ENCODE results near the gene RABGGTA. TPM values are rescaled to one million over a fixed set of nuclear protein-coding genes. Genes with fewer than 3 reads are reported as not detected.

Gene RABGGTA
- total RNA-seq, 1 donor from 2014 or later = 55.3 TPM

- intact Hi-C loops (cut with micrococcal nuclease) = no loop called here
Measured at GRCh38 chr14:24280797-24281460, 9.5 kb upstream of the RABGGTA start.

DNA sequence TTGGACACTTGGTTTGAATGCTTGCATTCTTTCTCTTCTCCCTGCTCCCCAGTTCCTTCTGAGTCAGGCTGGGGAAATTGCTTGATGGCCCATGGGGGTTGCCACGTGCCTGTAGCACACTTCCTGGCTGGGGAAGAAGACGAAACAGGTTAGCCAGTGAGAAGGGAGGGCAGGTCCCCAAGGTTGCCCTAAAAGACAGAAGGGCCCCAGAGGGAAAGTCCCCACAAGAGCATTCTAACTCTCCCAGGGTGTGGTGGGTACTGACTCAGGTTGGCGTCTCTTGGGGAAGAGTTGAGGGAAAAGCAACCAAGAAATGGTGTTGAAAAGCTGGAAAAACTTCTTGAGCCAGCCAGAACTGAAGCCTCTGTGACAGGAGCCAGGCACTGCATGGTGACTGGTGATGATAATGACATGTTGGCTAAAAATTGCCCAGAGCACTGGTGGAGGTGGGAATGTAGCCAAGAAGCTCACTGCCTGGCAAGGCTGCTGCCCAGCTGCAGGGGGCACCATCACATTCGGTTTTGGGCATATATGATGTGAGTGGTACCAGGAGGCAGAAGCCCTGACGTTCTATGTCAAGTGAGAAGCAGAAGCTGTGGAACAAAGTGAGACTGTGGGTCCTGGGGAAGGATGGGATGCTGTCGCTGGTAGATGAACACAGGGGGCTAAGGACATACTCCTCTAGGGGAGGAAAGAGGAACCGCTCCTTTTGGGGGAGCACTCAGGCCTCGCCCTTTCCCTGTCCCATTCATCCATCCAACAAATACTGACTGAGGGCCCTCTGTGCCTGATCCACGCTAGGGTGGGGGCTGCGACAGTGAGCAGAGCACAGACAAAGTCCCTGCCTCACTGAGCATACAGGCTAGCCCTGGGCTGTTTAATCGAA lies 8.1 kb upstream of the RABGGTA start:
- intact Hi-C loops (cut with micrococcal nuclease) = loop anchor here (1.0 kb wide), 1 partner anchor 18 kb away; no protein-coding TSS in a partner anchor

GRCh38 chr14:24278424-24278823 lies 7.0 kb upstream of the RABGGTA start:
- intact Hi-C loops (cut with micrococcal nuclease) = no loop called here

DNA sequence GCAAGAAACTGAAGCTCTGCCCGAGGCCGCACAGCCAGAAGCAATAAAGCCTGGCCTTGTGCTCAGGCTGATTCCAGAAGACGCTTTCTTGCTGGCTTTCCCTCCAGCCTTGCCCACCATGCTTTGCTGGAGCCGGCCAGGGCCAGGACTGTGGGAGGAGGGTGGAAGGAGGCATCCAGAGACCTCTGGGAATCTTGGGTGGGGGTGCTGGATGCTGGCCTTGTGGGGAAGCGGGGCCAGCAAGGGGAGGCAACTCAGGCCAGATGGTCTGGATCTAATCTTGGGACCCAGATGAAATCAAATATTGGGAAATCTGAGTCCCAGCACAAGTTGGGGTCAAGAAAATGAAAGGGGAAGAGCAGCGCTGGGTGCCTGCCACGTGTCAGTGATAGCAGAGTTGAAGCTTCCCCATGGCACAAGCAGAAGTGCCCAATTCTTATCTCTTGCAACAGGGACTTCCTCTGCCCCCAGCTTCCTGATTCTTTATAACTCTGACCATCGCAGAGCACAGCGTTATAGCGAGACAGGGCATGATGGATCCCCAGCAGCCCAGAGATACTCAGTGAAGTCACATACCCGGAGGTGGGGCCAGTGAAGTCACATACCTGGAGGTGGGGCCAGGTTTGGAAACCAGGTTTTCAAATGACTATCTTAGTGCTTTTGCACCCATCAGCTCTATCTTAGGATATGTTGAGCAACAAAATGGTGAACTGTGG lies 6.4 kb upstream of the RABGGTA start:
- intact Hi-C loops (cut with micrococcal nuclease) = no loop called here

GRCh38 chr14:24277071-24277470 lies 5.7 kb upstream of the RABGGTA start:
- intact Hi-C loops (cut with micrococcal nuclease) = no loop called here

DNA sequence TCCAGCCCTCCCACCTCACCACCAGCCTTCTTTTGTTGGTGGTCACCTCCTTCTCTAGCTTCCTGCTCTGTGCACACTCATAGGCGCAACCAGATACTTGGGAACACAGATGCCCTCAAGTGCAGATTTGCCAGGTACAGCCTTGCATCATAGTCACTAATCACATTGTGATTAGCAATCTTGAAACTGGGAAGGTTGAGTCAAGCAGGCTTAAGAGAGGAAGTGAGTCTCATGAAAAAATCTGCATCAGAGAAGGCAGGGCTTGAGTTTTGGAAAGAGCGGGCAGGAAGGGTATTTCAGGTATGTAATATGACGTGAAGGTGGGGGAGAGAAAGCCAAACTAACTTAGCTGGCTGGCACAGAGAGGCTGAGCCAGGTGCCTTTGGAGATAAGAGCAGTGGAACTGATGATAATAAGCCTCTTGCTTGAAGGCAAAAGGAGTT lies 2.7 kb upstream of the RABGGTA start:
- intact Hi-C loops (cut with micrococcal nuclease) = no loop called here

- intact Hi-C loops (cut with micrococcal nuclease) = no loop called here
Measured at GRCh38 chr14:24273422-24273998, 2.1 kb upstream of the RABGGTA start.

GRCh38 chr14:24272467-24272866 lies 1.1 kb upstream of the RABGGTA start:
- intact Hi-C loops (cut with micrococcal nuclease) = no loop called here

- intact Hi-C loops (cut with micrococcal nuclease) = loop anchor here (1.0 to 2.0 kb wide), 12 partner anchors 17 to 170 kb away; partner anchors contain the start of genes DCAF11, GMPR2, MDP1 and NEDD8
Measured at GRCh38 chr14:24271834-24272263, 452 bp upstream of the RABGGTA start.

DNA sequence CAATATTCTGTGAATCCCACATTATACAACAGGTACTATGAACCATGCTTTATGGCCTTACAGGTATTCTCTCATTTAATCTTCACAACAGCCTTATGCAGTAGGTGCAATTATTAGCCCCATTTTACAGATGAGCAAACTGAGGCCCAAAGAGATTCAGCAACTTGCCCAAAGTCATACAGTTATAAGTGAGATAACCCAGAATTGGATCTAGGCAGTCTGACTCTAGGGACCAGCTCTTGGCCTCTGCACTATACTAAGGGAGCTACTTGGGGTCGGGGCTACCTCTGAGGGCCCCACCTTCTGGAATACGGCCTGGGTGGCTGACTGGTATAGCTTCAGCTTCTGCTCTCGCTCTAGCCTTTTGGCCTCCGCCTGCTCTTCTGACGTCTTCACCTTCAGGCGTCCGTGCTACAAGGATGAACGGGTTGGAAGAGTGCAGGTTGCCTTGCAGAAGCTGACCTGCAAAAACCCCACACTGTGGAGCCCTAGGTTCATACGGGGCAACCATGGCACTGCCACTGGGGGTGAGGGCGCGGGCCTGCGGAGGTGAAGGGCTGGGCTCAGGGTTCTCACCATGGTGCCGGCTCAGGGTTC lies 762 bp downstream of the RABGGTA start:
- intact Hi-C loops (cut with micrococcal nuclease) = loop anchor here (1.0 to 2.0 kb wide), 12 partner anchors 18 to 172 kb away; partner anchors contain the start of genes DCAF11, GMPR2, MDP1 and NEDD8

DNA sequence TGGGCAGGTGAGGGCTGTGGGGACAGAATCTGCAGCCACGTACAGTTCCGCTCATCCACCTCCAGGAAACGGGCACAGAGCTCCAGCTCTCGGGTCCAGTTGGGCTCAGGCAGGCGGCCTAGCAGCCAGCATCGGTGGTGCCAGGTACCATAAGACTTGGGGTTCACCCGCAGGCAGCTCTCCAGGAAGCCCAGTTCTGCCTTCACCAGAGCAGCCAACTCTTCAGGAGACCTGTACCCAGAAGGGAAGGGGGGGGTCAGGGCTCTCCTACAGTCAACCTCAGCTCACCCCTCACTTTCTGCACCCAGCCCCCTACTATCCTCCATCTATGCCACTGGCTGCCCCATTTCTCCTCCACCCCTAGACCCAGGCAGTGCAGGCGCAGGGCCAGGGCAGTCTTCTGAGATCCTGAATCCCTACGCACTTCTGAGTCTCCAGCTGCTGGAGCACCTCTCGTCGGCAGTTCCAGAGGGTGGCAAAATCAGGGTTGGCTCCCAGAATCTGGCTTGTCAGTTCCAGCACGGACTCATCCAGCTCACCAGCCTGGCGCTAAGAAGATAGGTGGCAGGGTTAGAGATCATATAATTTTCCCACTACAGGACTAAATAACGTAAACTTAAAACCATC lies 1.4 kb downstream of the RABGGTA start:
- intact Hi-C loops (cut with micrococcal nuclease) = loop anchor here (2.0 kb wide), 1 partner anchor 19 kb away; no protein-coding TSS in a partner anchor

DNA sequence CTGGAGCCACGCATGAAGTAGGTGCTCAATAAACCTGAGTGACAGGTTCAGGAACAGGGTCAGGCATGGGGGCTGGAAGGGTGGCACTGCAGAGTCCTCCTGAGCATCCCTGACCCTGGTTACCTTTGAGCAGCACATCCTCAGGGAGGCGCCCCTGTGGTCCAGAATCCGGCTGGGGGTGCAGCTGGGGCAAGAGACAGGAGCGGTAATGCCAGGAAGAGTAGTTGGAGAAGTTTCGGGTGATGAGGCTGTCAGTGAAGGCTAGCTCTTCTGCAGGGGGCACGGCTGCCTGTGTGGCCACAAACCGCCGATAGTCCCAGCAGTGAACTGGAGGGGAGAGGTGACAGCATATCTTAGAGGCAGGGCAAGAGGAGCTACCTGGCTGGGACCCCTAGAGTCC lies 2.0 kb downstream of the RABGGTA start:
- intact Hi-C loops (cut with micrococcal nuclease) = no loop called here

GRCh38 chr14:24268225-24268624 lies 3.2 kb downstream of the RABGGTA start:
- intact Hi-C loops (cut with micrococcal nuclease) = no loop called here

GRCh38 chr14:24267516-24267915 lies 3.9 kb downstream of the RABGGTA start:
- intact Hi-C loops (cut with micrococcal nuclease) = no loop called here

GRCh38 chr14:24266344-24267244 lies 4.8 kb downstream of the RABGGTA start:
- intact Hi-C loops (cut with micrococcal nuclease) = no loop called here

- intact Hi-C loops (cut with micrococcal nuclease) = no loop called here
Measured at GRCh38 chr14:24264298-24264697, 7.1 kb downstream of the RABGGTA start.

DNA sequence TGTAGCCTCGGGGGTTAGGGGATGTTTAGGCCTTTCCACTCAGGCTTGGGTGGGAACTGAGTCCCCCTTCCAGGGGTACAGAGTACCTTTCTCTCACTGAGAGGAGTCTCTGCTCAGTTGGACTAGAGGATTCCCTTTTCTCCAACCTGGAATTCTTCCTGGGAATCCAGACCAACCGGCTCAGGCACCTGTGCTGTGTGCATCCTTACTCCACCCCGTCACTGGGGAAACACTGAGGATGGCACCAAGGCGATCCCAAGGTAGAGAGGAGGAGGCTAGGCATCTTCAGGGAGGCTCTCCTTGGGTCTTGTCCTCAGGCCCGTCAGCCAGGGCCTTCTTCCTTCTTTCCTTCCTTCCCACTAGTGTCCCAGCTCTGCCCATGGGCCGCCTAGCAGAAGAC lies 7.5 kb downstream of the RABGGTA start:
- intact Hi-C loops (cut with micrococcal nuclease) = no loop called here

- intact Hi-C loops (cut with micrococcal nuclease) = no loop called here
Measured at GRCh38 chr14:24262821-24263733, 8.3 kb downstream of the RABGGTA start, which contains the start of gene TGM1. Gene TGM1 (minus strand): TSS chr14:24263177. CDS start chr14:24262352, 825 bp downstream.

Data from T-helper 1 cell treated with Interleukin-12 subunit alpha and Interleukin-12 subunit beta and Interleukin-4 antibody, amounts not matched to agents 30 ng/mL and 1 ng/mL, for 36 hours (primary cell).